GM23248 (cell line): ENCODE measurements around the gene AIPL1. TPM values are rescaled to one million over a fixed set of nuclear protein-coding genes. Genes with fewer than 3 reads are reported as not detected.

Experiments
- DNase-seq: peaks from one replicate; pipeline ENCODE4 v3.0.0-alpha.2; 2015
- H2AFZ ChIP-seq: fragments of 200-600 bp; sonication (generic); 2 replicates; pipeline ENCODE4 v1.6.1; 2016; ENCODE audit warnings: antibody characterized with exemption
- H3F3A ChIP-seq: fragments of 200-600 bp; sonication (generic); 2 replicates; pipeline ENCODE4 v1.6.1; 2016; ENCODE audit warnings: mild to moderate bottlenecking, antibody characterized with exemption, mixed run types; ENCODE audit not compliant: insufficient read depth
- H3K27ac ChIP-seq: fragments of 200-600 bp; sonication (generic); 2 replicates; pipeline ENCODE4 v1.5.1; 2016; ENCODE audit warnings: mild to moderate bottlenecking
- H3K27me3 ChIP-seq: fragments of 200-600 bp; sonication (generic); replicated peaks from 2 replicates; pipeline ENCODE4 v1.6.1; 2016; ENCODE audit warnings: mild to moderate bottlenecking; ENCODE audit not compliant: insufficient read depth
- H3K36me3 ChIP-seq: fragments of 200-600 bp; sonication (generic); 2 replicates; pipeline ENCODE4 v1.6.1; 2016; ENCODE audit warnings: low read depth, mild to moderate bottlenecking
- H3K4me1 ChIP-seq: fragments of 200-600 bp; sonication (generic); 2 replicates; pipeline ENCODE4 v1.6.1; 2016; ENCODE audit warnings: mild to moderate bottlenecking; ENCODE audit not compliant: insufficient read depth
- H3K4me2 ChIP-seq: fragments of 200-600 bp; sonication (generic); one replicate; pipeline ENCODE4 v1.6.1; 2016; ENCODE audit warnings: mild to moderate bottlenecking; ENCODE audit not compliant: unreplicated experiment
- H3K4me3 ChIP-seq: fragments of 200-600 bp; sonication (generic); 2 replicates; pipeline ENCODE4 v1.5.1; 2016; ENCODE audit warnings: mild to moderate bottlenecking
- H3K79me2 ChIP-seq: fragments of 200-600 bp; sonication (generic); 2 replicates; pipeline ENCODE4 v1.6.1; 2016; ENCODE audit warnings: mild to moderate bottlenecking; ENCODE audit not compliant: insufficient read depth
- H3K9ac ChIP-seq: fragments of 200-600 bp; sonication (generic); 2 replicates; pipeline ENCODE4 v1.6.1; 2016; ENCODE audit warnings: mild to moderate bottlenecking
- H3K9me2 ChIP-seq: fragments of 200-600 bp; sonication (generic); 2 replicates; pipeline ENCODE4 v1.6.1; 2016; ENCODE audit warnings: mixed run types, mild to moderate bottlenecking, moderate library complexity; ENCODE audit not compliant: insufficient read depth
- H3K9me3 ChIP-seq: fragments of 200-600 bp; sonication (generic); one replicate; pipeline ENCODE4 v1.6.1; 2017; ENCODE audit warnings: low read depth
- H4K20me1 ChIP-seq: fragments of 200-600 bp; sonication (generic); 2 replicates; pipeline ENCODE4 v1.6.0; 2016; ENCODE audit not compliant: insufficient read depth
- EZH2 ChIP-seq: fragments of 200-600 bp; sonication (generic); IDR thresholded peaks from 2 replicates; pipeline ENCODE4 v1.6.1; 2018; ENCODE audit warnings: antibody characterized with exemption, mild to moderate bottlenecking; ENCODE audit not compliant: insufficient read depth, poor library complexity, severe bottlenecking
- EZH2phosphoT487 ChIP-seq: fragments of 200-600 bp; sonication (generic); IDR thresholded peaks from 2 replicates; pipeline ENCODE4 v1.6.1; 2018; ENCODE audit warnings: antibody characterized with exemption, moderate library complexity, mild to moderate bottlenecking, low read depth; ENCODE audit not compliant: insufficient read depth
- WGBS, 2 experiments: methylation state at CpG; one replicate each; pipeline ENCODE4 v1.1.6; 2015 to 2017; ENCODE audit warnings: low lambda C conversion rate in 2 of 2, low coverage in 1 of 2; ENCODE audit errors: missing lambda C conversion rate in 2 of 2; 5-methylcytosine and 5-hydroxymethylcytosine counted together
- in situ Hi-C: fragments of 300-500 bp; cut with MboI; formaldehyde crosslinking; loops from 2 replicates; pipeline ENCODE4 v1.15.0; 2020
- polyA plus RNA-seq: library from polyadenylated mRNA; unstranded; fragments of >200 nt; fragmentation: Nextera tagmentation; extraction: Ambion mirVana; gene quantifications from 2 replicates; pipeline ENCODE4 v1.2.1, GENCODE V29; 2016
- total RNA-seq: library from RNA; depleted of rRNA; stranded (reverse); fragments of >200 nt; shearing (Covaris generic); gene quantifications from 2 replicates; pipeline ENCODE4 v1.2.3, GENCODE V29; 2014

The AIPL1 gene
- total and polyA plus RNA-seq, 2 experiments from 2014 or later, result not detected

DNA sequence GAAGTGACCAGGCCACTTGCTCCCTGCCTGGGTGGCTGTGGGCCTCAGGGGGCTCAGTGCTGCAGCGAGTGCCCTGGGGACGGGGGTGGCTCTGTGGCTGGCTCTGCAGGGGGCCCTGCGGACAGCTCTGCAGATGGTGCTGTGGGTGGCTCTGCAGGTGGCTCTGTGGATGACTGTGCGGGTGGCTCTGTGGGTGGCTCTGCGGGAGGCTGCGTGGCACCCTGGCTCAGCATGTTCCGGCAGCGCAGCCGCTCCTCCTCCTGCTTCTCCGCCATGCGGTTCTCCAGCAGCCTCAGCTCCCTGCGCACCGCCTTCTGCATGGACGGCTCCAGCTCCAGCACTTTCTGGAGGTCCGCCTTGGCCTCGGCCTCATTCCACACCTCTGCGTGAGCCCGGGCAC is 9.5 kb downstream of the AIPL1 start:
- Histone ChIP-seq H3K79me2 (no peaks in the 10 kb centered on the region), H3K4me3 (no peak overlapping the region), H3K9ac (no peak overlapping the region), H3K27me3 (no peaks in the 10 kb centered on the region), H3K36me3 (no peaks in the 10 kb centered on the region), H3K9me2 (no peaks in the 10 kb centered on the region), H4K20me1 (no peaks in the 10 kb centered on the region), H3K4me2 (no peak overlapping the region), H3F3A (no peaks in the 10 kb centered on the region), H3K9me3 (no peaks in the 10 kb centered on the region), H3K27ac (no peak overlapping the region), H3K4me1 (no peaks in the 10 kb centered on the region), H2AFZ (no peak overlapping the region)
- in situ Hi-C loops, result loop anchor here (5.0 to 25.0 kb wide), 3 partner anchors 838 to 1163 kb away; partner anchors contain the start of gene DHX33
- DNase-seq, result no peak
- 92 to 93% methylated on average over 17 to 18 of the region's 18 CpGs for WGBS, 2 experiments
- no peak for TF ChIP-seq EZH2
- no peak for TF ChIP-seq EZH2phosphoT487

DNA sequence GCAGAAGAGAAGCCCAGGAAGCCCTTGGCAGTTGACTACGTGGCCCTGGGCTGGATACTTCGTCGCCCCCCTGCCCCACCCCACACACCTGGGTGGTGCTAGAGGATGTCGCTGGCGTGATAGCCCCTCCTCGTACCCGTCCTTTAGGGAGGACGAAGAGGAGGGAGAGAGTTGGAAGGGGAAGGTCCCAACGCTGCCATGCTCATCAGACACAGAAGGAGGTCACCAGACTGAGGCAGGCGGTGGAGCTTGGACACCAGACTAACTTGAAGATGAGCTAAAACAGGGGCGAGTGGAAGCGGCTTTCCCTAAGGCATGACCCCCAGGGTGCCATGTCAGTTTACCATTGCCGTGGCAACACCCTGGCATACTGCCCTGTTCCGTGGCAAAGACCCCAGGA is 11.0 kb downstream of the AIPL1 start:
- WGBS, 2 experiments, result 42 to 48% methylated on average over 14 of the region's 14 CpGs

DNA sequence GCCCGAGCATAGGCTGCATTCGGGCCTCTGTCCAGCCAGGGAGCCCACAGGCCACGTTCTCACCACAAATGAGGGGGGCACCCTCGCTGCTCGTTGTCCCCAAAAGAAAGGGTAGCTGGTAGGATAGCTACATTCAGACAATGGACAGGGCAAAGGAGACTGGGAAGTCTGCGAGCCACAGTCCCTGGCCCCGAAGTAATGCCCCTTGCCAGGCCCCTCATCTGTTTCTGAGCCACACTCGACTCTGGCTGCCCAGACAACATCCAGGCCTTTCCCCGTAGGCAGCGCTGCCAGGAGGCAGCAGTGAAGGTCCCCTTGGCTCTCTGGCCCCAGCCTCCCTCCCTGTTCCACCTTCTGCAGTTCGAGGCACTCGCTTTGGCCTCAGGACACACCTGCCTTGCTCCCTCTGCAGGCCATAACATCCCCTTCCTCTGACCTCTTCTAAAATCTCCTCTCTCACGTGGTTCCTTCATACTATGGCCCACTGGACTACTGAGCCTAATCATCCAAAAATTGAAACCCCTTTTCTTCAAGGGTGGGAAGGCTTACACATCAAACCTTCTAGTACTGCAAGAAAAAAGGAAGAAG is 12.2 kb downstream of the AIPL1 start:
- Histone ChIP-seq H2AFZ (no peak overlapping the region), H3F3A (no peaks in the 10 kb centered on the region), H3K27ac (no peak overlapping the region), H3K79me2 (no peaks in the 10 kb centered on the region), H3K4me1 (no peaks in the 10 kb centered on the region), H3K36me3 (no peaks in the 10 kb centered on the region), H3K27me3 (no peaks in the 10 kb centered on the region), H3K9me2 (no peaks in the 10 kb centered on the region), H3K4me2 (no peak overlapping the region), H3K9me3 (no peaks in the 10 kb centered on the region), H3K9ac (no peak overlapping the region), H3K4me3 (no peak overlapping the region), H4K20me1 (no peaks in the 10 kb centered on the region)
- in situ Hi-C loops, result loop anchor here (25.0 kb wide), 1 partner anchor 710 kb away; no protein-coding TSS in a partner anchor
- TF ChIP-seq EZH2phosphoT487 (no peak), EZH2 (no peak)
- 28 to 40% methylated on average over 13 of the region's 13 CpGs for WGBS, 2 experiments
- DNase-seq, result no peak

More for the DNA sequence above, 11.0 kb downstream of the AIPL1 start:
- no peak overlapping the region for H3K27ac ChIP-seq
- H3K9ac ChIP-seq, result no peak overlapping the region
- no peaks in the 10 kb centered on the region for H3K36me3 ChIP-seq
- H3K27me3 ChIP-seq, result no peaks in the 10 kb centered on the region
- H3K4me1 ChIP-seq, result no peaks in the 10 kb centered on the region
- H3K4me2 ChIP-seq, result no peak overlapping the region
- H2AFZ ChIP-seq, result no peak overlapping the region
- no peaks in the 10 kb centered on the region for H4K20me1 ChIP-seq
- H3F3A ChIP-seq, result no peaks in the 10 kb centered on the region
- in situ Hi-C loops, result loop anchor here (25.0 kb wide), 1 partner anchor 712 kb away; no protein-coding TSS in a partner anchor
- no peaks in the 10 kb centered on the region for H3K9me2 ChIP-seq
- H3K4me3 ChIP-seq, result no peak overlapping the region
- H3K9me3 ChIP-seq, result no peaks in the 10 kb centered on the region
- no peaks in the 10 kb centered on the region for H3K79me2 ChIP-seq
- no peak for DNase-seq
- TF ChIP-seq EZH2phosphoT487 (no peak), EZH2 (no peak)

DNA sequence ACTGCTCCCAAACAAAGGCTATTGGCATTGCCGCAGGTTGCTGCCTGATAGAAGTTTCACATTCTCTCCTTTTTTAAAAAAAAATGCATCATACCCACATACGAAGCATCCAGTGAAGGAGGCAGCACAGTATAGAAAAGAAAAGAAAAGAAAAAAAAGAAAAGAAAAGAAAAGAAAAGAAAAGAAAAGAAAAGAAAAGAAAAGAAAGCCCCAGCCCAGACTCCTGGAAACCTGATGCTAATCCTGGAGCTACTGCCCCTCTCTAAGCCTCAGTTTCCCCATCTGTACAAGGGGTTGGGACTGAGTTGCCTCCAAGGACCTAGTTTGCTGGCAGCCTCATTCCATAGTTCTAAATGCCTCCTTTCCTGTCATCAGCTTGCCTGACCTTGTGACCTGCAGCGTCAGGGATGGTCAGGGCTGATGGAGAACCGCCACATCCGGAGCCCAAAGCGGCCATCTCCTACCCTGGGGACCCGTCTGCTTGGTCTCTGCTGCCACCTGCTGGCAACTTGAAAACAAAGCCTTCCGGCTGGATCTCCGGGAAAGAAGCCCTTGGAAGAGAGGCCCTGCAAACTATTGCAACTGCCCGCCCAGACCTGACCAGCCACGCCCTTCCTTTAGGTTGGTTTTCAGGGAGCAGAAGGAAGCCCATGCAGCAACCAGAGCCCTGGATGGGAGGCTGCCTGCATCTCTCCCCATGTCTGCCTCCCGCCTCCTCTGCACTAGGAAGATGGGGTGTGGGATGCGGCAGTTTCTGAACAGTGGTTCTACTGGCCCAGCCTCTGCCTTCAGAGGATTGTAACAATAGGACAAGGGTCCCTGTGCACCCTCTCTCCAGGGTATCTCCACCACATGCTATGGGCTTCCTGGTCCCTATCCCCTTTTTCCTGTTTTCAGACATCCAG is 13.0 kb downstream of the AIPL1 start:
- WGBS, 2 experiments, result 34% methylated on average over 13 of the region's 13 CpGs
- no peak overlapping the region for H3K4me3 ChIP-seq
- no peaks in the 10 kb centered on the region for H3K9me3 ChIP-seq
- no peak overlapping the region for H3K4me2 ChIP-seq
- H2AFZ ChIP-seq, result no peak overlapping the region
- no peaks in the 10 kb centered on the region for H3K79me2 ChIP-seq
- no peaks in the 10 kb centered on the region for H3K27me3 ChIP-seq
- no peaks in the 10 kb centered on the region for H3K4me1 ChIP-seq
- no peaks in the 10 kb centered on the region for H3K36me3 ChIP-seq
- TF ChIP-seq EZH2, result no peak
- no peak for TF ChIP-seq EZH2phosphoT487
- H3K9ac ChIP-seq, result no peak overlapping the region
- no peaks in the 10 kb centered on the region for H4K20me1 ChIP-seq
- in situ Hi-C loops, result loop anchor here (25.0 kb wide), 1 partner anchor 710 kb away; no protein-coding TSS in a partner anchor
- H3K27ac ChIP-seq, result no peak overlapping the region
- DNase-seq, result peak; percentile 83
- H3F3A ChIP-seq, result no peaks in the 10 kb centered on the region
- H3K9me2 ChIP-seq, result no peaks in the 10 kb centered on the region
